ENCODE data around the gene TMPRSS11D. TPM values are rescaled to one million over a fixed set of nuclear protein-coding genes. Genes with fewer than 3 reads are reported as not detected.

Gene TMPRSS11D
- total and polyA plus RNA-seq, 2 of the 8 experiments (the other 6 are each of a cell fraction or from before 2014, with no cell fraction given), result not detected

DNA sequence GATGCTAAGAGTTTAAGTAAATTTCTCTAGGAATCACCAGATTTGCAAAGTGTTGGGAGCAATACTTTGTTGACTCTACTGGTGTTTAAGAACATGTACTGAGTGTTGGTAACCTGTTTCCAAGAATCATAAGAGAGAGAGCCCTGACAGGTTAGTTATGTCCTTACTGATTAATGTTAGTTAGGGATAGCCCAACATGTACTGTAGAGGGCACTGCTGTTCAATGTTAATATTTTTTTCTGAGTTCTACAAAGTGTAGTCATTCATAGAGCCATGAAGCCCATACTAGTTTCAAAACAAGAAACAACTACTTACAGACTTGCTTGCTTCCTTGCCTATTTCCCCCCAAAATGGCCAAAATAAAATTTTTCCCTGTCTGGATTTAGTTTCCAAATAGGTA is 11.9 kb downstream of the TMPRSS11D start:
- ChIA-PET CTCF (ENCODE audit: partially characterized antibody) (interaction anchor here (0.9 to 1.1 kb wide), 2 partner anchors 37 to 125 kb away, joined by 3 to 4 read pairs; no protein-coding TSS in a partner anchor), POLR2A (ENCODE audit: partially characterized antibody) (no interaction called here)
- Histone ChIP-seq H3K9ac (replicated peaks in 1 of 4; ENCODE audit: extremely low read depth in 1 of 4, low read depth in 3 of 4, low read length in 3 of 4) (no peak overlapping the region), H3K18ac (ENCODE audit: extremely low read depth, low read length) (no peak overlapping the region), H3K23me2 (ENCODE audit: low read depth, low read length) (no peaks in the 10 kb centered on the region), H3K27me3 (replicated peaks in 1 of 4; ENCODE audit: control insufficient read depth in 3 of 4, extremely low read depth in 1 of 4, insufficient read depth in 3 of 4, low read length in 3 of 4) (no peaks in the 10 kb centered on the region), H3K9me3 (ENCODE audit: insufficient read depth in 2 of 2, low read depth in 1 of 2, low read length in 1 of 2) (no peaks in the 10 kb centered on the region), H2AK5ac (ENCODE audit: low read depth, low read length) (no peak overlapping the region), H4K91ac (replicated peaks; ENCODE audit: insufficient read length, low read length) (no peak overlapping the region), H3K36me3 (ENCODE audit: control insufficient read depth in 2 of 4, insufficient read depth in 4 of 4, low read length in 3 of 4) (no peaks in the 10 kb centered on the region), H3K56ac (replicated peaks; ENCODE audit: insufficient read length, low read depth, low read length) (no peak overlapping the region), H2BK5ac (ENCODE audit: low read depth, low read length) (no peak overlapping the region), H3K4me3 (ENCODE audit: extremely low read depth in 1 of 4, insufficient read depth in 2 of 4, low read depth in 3 of 4, low read length in 4 of 4) (no peak overlapping the region), H3K23ac (ENCODE audit: insufficient read length) (no peak overlapping the region), H4K5ac (ENCODE audit: insufficient read length, low read depth, low read length) (no peak overlapping the region), H3K4me1 (replicated peaks in 1 of 4; ENCODE audit: control insufficient read depth in 3 of 4, insufficient read depth in 4 of 4, low read length in 3 of 4) (no peaks in the 10 kb centered on the region), H4K8ac (ENCODE audit: extremely low read depth, insufficient read depth, low read length) (no peak overlapping the region), H4K20me1 (replicated peaks in 1 of 2; ENCODE audit: control insufficient read depth in 1 of 2, insufficient read depth in 2 of 2, low read length in 2 of 2) (no peaks in the 10 kb centered on the region), H2BK12ac (ENCODE audit: low read depth, low read length) (no peak overlapping the region), H3K79me2 (ENCODE audit: control insufficient read depth in 1 of 2, insufficient read depth in 2 of 2, low read length in 2 of 2) (no peaks in the 10 kb centered on the region), H3K14ac (ENCODE audit: insufficient read length) (no peak overlapping the region), H3K4me2 (ENCODE audit: insufficient read depth in 1 of 2, low read depth in 2 of 2, low read length in 2 of 2) (no peak overlapping the region), H2BK120ac (replicated peaks; ENCODE audit: low read depth, low read length) (no peak overlapping the region), H2BK20ac (ENCODE audit: low read length) (no peak overlapping the region), H3K27ac (ENCODE audit: low read depth, low read length) (no peak overlapping the region), H3K4ac (replicated peaks; ENCODE audit: insufficient read length, low read depth, low read length) (no peak overlapping the region), H2AFZ (ENCODE audit: low read length) (no peak overlapping the region), H3K79me1 (ENCODE audit: low read depth, low read length) (no peaks in the 10 kb centered on the region), H2BK15ac (ENCODE audit: low read length) (no peak overlapping the region)
- TF ChIP-seq RAD21 (IDR thresholded peaks at IDR 0.05 in 1 of 2, conservative IDR thresholded peaks at IDR 0.05 in 1 of 2; ENCODE audit: low read depth in 2 of 2, low read length in 2 of 2), result peak; percentile 58 to 60
- TF ChIP-seq SUZ12 (IDR thresholded peaks at IDR 0.05; ENCODE audit: low read length), result no peak
- TF ChIP-seq, protein P1, sequence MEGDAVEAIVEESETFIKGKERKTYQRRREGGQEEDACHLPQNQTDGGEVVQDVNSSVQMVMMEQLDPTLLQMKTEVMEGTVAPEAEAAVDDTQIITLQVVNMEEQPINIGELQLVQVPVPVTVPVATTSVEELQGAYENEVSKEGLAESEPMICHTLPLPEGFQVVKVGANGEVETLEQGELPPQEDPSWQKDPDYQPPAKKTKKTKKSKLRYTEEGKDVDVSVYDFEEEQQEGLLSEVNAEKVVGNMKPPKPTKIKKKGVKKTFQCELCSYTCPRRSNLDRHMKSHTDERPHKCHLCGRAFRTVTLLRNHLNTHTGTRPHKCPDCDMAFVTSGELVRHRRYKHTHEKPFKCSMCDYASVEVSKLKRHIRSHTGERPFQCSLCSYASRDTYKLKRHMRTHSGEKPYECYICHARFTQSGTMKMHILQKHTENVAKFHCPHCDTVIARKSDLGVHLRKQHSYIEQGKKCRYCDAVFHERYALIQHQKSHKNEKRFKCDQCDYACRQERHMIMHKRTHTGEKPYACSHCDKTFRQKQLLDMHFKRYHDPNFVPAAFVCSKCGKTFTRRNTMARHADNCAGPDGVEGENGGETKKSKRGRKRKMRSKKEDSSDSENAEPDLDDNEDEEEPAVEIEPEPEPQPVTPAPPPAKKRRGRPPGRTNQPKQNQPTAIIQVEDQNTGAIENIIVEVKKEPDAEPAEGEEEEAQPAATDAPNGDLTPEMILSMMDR (IDR thresholded peaks at IDR 0.05; ENCODE audit: control extremely low read depth in 1 of 3, insufficient read depth in 1 of 3, low read depth in 1 of 3, low read length in 3 of 3), result peak in 2 of 3 experiments; percentile 30 to 49; a peak in 2 of 4 replicates
- peak; percentile 69 for FAIRE-seq
- DNase-seq (ENCODE audit: low read depth in 1 of 2, low spot score in 2 of 2), result no peak
